ENCODE results near the gene PHYKPL.
A peak's percentile ranks its signal among the peaks of the same experiment; 100 is the strongest.
"Not testable (repeated sequence)": the region's sequence is repeated elsewhere in the genome, so short reads cannot be mapped to it uniquely, and the experiment has no call there.

Gene PHYKPL

DNA sequence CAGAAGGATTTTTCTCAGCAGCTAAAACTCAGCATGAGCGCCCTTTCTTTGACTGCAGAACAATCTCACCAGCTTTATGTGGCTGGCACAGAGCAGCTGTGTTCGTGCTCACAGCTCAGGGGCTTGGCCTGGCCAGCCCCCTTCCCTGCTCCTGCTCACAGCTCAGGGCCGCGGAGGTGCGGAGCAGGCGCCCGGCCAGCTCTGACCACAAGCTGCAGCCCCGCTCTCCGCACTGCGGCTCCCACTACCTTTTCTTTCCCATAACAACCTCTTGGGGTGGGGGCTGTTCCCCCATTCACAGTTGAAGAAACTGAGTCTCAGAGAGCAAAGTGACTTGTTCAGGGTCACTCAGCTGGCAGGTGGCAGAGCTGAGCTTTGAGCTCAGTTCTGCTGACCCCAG lies 34.0 kb upstream of the PHYKPL start:
- H3K4me3 ChIP-seq, result no peak overlapping the region
- H3K27ac ChIP-seq, result no peak overlapping the region

- Histone ChIP-seq H3K27ac (no peak overlapping the region), H3K4me3 (no peak overlapping the region)
These were observed 33.1 kb upstream of the PHYKPL start for GRCh38 chr5:178265746-178266145.

GRCh38 chr5:178264044-178264443 lies 31.4 kb upstream of the PHYKPL start:
- no peak overlapping the region for H3K4me3 ChIP-seq
- no peak overlapping the region for H3K27ac ChIP-seq

GRCh38 chr5:178261666-178262600 lies 29.3 kb upstream of the PHYKPL start:
- no peak overlapping the region for H3K27ac ChIP-seq
- no peak overlapping the region for H3K4me3 ChIP-seq

- Histone ChIP-seq H3K27ac (no peak overlapping the region), H3K4me3 (no peak overlapping the region)
These were observed 27.3 kb upstream of the PHYKPL start for GRCh38 chr5:178259623-178260536.

GRCh38 chr5:178257650-178258049 lies 25.0 kb upstream of the PHYKPL start:
- no peak overlapping the region for H3K4me3 ChIP-seq
- no peak overlapping the region for H3K27ac ChIP-seq

DNA sequence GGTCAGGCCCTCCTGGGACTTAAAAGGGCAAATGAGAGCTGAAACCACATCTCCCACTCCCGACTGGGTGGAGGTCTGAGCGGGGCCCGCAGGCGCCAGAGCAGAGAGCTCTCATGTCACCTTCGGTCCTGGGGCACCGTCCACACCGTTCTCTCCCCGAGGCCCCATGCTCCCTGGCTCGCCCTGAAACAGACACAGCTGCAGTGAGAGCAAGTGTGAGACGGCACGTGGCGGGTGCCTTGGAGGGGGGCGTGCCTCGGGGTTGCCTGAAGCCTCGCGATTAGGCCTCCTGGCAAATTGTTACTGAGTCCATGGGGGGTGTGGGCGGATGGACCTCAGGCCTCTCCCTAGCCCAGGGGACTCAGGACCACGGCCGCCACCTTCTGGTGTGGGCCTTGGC lies 24.1 kb upstream of the PHYKPL start:
- no peak overlapping the region for H3K27ac ChIP-seq
- no peak overlapping the region for H3K4me3 ChIP-seq

- not testable (repeated sequence) for H3K4me3 ChIP-seq, H3K27ac ChIP-seq
These were observed 21.0 kb upstream of the PHYKPL start for GRCh38 chr5:178253632-178254031.

DNA sequence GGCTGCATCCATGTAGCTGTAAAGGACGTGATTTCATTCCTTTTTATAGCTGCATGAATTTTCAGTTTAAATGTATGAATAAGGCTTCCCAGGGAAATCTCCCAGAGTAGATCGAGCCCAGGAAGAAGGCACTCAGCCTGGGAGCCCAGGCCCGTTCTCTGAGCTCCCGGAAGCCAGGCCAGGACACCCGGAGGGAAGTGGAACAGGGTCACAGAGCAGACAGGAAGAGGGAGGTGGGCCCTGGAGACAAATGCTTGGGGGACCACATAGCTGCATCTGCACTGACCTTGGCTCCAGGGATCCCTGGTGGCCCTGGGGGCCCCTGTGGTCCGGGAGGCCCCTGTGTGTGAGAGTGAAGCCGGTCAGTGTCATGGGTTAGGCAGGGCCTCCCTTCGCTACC lies 19.7 kb upstream of the PHYKPL start:
- Histone ChIP-seq H3K27ac (no peak overlapping the region), H3K4me3 (no peak overlapping the region)

DNA sequence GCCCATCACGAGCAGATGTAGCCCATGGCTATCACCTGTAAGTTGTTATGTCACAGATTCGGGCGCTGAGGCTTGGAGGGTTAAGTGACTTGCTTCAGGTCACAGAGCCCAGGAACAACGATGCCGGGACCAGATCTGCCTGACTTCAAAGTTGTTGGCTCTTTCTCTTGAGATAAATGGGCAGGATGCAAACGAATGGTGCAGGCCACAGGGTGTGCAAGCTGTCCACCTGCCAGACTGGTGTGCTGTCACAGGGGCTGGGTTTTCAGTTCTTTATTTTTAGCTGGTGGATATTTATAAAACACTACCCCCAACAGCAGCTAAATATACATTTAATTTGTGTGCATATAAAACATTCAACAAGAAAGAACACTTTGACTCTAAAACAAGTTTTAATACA lies 17.7 kb upstream of the PHYKPL start:
- no peak overlapping the region for H3K27ac ChIP-seq
- H3K4me3 ChIP-seq, result no peak overlapping the region

DNA sequence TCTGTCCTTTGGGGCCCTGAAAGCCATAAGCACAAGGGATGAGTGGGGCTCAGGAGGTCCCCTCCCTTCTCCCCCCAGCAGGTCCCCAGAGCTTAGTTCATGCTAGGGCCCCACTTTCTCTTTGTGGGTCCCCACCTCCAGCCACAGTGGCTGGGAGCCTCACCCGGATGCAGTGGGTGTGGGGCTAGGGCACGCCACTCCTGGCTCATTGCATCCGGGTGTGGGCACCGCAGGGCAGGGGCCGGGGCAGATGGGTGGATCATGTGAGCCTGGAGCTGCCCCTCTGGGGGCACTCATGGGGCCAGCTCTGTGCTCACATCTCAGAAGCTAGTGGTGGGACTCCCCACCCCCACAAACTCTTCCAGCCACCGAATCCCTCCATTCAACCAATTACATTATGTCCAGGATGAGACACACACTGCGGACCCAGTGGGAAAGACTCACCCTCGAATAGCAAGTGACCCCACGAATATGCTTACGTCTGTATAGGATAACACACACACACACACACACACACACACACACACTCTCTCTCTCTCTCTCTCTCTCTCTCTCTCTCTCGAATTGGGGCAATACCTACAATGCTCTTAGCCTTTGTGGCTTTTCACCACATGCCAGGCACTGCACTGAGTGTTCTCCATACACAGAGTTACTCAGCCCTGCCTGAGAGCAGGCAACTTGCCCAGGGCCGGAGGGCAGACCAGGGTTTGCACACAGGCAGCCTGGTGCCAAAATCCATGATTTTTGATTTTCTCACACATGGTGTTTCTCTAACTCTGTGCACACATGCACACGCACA lies 16.8 kb upstream of the PHYKPL start:
- Histone ChIP-seq H3K27ac (no peak overlapping the region), H3K4me3 (no peak overlapping the region)

DNA sequence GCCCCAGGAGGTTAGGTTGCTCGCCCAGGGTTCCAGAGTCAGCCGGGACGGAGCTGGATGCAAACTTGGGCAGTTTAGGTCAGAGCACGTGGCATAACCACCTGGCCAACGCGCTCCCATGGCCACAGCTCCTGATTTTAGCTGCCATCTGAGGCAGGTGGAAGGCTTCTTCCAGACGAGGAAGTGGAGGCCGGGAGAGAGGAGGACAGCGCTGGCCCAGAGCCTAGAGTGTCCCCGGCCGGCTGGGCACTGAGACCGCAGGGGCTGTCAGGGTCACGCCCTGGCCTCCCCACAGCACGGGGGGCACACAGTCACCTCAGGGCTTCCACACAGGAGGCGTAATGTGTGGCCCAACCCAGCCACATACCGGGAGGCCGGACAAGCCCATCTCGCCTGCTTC lies 16.1 kb upstream of the PHYKPL start:
- no peak overlapping the region for H3K27ac ChIP-seq

GRCh38 chr5:178247481-178248456 lies 15.2 kb upstream of the PHYKPL start:
- no peak overlapping the region for H3K27ac ChIP-seq
- H3K4me3 ChIP-seq, result no peak overlapping the region

More for the DNA sequence above, 16.1 kb upstream of the PHYKPL start:
- no peak overlapping the region for H3K4me3 ChIP-seq

- H3K4me3 ChIP-seq, result no peak overlapping the region
- H3K27ac ChIP-seq, result no peak overlapping the region
These were observed 14.2 kb upstream of the PHYKPL start for GRCh38 chr5:178246624-178247279.

- Histone ChIP-seq H3K4me3 (no peak overlapping the region), H3K27ac (no peak overlapping the region)
These were observed 12.8 kb upstream of the PHYKPL start for GRCh38 chr5:178245389-178245788.

DNA sequence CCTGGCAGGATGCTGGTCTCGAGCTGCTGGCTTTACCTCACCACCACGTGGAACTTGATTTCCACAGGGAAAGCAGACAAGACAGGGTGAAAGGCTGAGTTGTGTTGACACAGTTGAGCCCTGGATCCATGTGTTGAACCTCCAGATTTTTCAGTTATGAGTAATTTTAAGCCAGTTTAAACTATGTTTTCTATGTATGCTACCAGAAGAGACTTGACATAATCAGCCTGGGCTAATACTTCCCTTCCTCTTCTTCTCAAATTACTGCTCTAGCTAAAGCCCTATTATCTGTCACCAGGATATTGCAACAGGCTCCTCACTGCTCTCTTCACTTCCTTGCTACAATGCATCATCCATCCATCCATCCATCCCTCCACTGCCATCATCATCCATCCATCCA lies 12.0 kb upstream of the PHYKPL start:
- no peak overlapping the region for H3K4me3 ChIP-seq
- no peak overlapping the region for H3K27ac ChIP-seq

- no peak overlapping the region for H3K4me3 ChIP-seq
- no peak overlapping the region for H3K27ac ChIP-seq
These were observed 9.8 kb upstream of the PHYKPL start for GRCh38 chr5:178242416-178242815.

- peak overlapping the region in 16 of 21 experiments; percentile 12 to 83 (median 50) for H3K27ac ChIP-seq
- no peak overlapping the region for H3K4me3 ChIP-seq
These were observed 9.2 kb upstream of the PHYKPL start for GRCh38 chr5:178241688-178242231.

Data from skin epidermis (tissue), 12 donors.